MM.1S (cell line): ENCODE measurements around the gene ANKLE1.

Experiments
- DNase-seq: peaks from one replicate; pipeline ENCODE4 v3.0.0-alpha.2; 2015
- H2AFZ ChIP-seq: fragments of 300-600 bp; sonication (generic); 2 replicates; pipeline ENCODE4 v1.6.0; 2016; ENCODE audit warnings: antibody characterized with exemption, low read length
- H3F3A ChIP-seq: fragments of 300-600 bp; sonication (generic); 2 replicates; pipeline ENCODE4 v1.6.1; 2016; ENCODE audit warnings: mild to moderate bottlenecking, antibody characterized with exemption, low read length, moderate library complexity, mixed read lengths; ENCODE audit not compliant: insufficient read depth
- H3K27ac ChIP-seq: fragments of 300-600 bp; sonication (generic); 2 replicates; pipeline ENCODE4 v1.5.1; 2016; ENCODE audit warnings: mild to moderate bottlenecking, low read length
- H3K27me3 ChIP-seq: fragments of 300-600 bp; sonication (generic); replicated peaks from 2 replicates; pipeline ENCODE4 v1.6.0; 2016; ENCODE audit warnings: low read length; ENCODE audit not compliant: insufficient read depth
- H3K36me3 ChIP-seq: fragments of 300-600 bp; sonication (generic); replicated peaks from 2 replicates; pipeline ENCODE4 v1.6.1; 2016; ENCODE audit warnings: mild to moderate bottlenecking, low read length, mixed read lengths; ENCODE audit not compliant: insufficient read depth
- H3K4me1 ChIP-seq: fragments of 300-600 bp; sonication (generic); 2 replicates; pipeline ENCODE4 v1.6.1; 2016; ENCODE audit warnings: low read length, mixed read lengths
- H3K4me2 ChIP-seq: fragments of 300-600 bp; sonication (generic); 2 replicates; pipeline ENCODE4 v1.6.0; 2016; ENCODE audit warnings: low read depth, low read length
- H3K4me3 ChIP-seq: fragments of 300-600 bp; sonication (generic); 2 replicates; pipeline ENCODE4 v1.5.1; 2016; ENCODE audit warnings: low read length, mixed read lengths
- H3K79me2 ChIP-seq: fragments of 300-600 bp; sonication (generic); 2 replicates; pipeline ENCODE4 v1.6.1; 2016; ENCODE audit warnings: mixed run types, low read length, mixed read lengths
- H3K9ac ChIP-seq: fragments of 300-600 bp; sonication (generic); 2 replicates; pipeline ENCODE4 v1.6.1; 2016; ENCODE audit warnings: low read length, mixed read lengths
- H3K9me2 ChIP-seq: fragments of 300-600 bp; sonication (generic); replicated peaks from 2 replicates; pipeline ENCODE4 v1.6.1; 2016; ENCODE audit warnings: mild to moderate bottlenecking, low read length, mixed read lengths; ENCODE audit not compliant: insufficient read depth
- H3K9me3 ChIP-seq: fragments of 300-600 bp; sonication (generic); replicated peaks from 2 replicates; pipeline ENCODE4 v1.6.1; 2016; ENCODE audit warnings: mild to moderate bottlenecking, low read length, mixed read lengths; ENCODE audit not compliant: insufficient read depth
- H4K20me1 ChIP-seq: fragments of 300-600 bp; sonication (generic); 2 replicates; pipeline ENCODE4 v1.6.1; 2016; ENCODE audit warnings: mild to moderate bottlenecking, low read length, moderate library complexity, mixed read lengths; ENCODE audit not compliant: insufficient read depth
- EZH2 ChIP-seq: fragments of 300-600 bp; sonication (generic); optimal IDR thresholded peaks from 2 replicates; pipeline ENCODE3; 2017; ENCODE audit warnings: low read depth, mild to moderate bottlenecking, antibody characterized with exemption, low read length, mixed read lengths
- EZH2phosphoT487 ChIP-seq: fragments of 300-600 bp; sonication (generic); IDR thresholded peaks from 2 replicates; pipeline ENCODE4 v1.6.1; 2018; ENCODE audit warnings: antibody characterized with exemption, low read length
- TF ChIP-seq, protein P1 (sequence below): fragments of 300-600 bp; sonication (generic); IDR thresholded peaks from 2 replicates; pipeline ENCODE4 v1.5.1; 2016; ENCODE audit warnings: antibody characterized with exemption, low read length, mixed read lengths

ANKLE1 gene

DNA sequence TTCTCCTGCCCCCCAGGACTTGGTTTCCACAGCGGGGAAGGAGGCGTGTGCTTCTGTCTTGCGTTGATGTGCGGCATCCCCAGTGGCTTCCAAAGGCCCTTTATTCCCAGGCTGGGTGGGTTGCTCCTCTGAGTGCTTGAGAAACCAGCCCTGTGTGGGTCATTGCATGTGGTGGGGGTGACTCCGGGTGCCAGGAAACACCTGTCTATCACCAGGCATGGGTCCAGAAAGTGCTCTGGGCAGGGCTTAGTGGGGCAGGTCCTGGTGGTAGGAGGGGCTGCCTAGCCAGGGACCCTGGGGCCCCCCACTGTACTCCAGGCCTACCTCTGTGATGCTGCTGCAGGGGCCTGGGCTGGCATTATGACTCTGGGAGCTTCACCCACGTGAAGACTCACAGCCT, 37.3 kb downstream of the ANKLE1 start:
- Histone ChIP-seq H3K4me3 (no peak overlapping the region), H3K27ac (no peak overlapping the region), H3K36me3 (0 out of 2 replicates have a peak, but pooled peaks cover 4% of the 10 kb centered on the region), H3K4me1 (no peaks in the 10 kb centered on the region), H3F3A (no peaks in the 10 kb centered on the region), H3K9me2 (no peaks in the 10 kb centered on the region), H3K27me3 (no peaks in the 10 kb centered on the region), H3K79me2 (peaks cover 7% of the 10 kb centered on the region), H3K9ac (no peak overlapping the region), H2AFZ (no peak overlapping the region), H4K20me1 (no peaks in the 10 kb centered on the region), H3K9me3 (no peaks in the 10 kb centered on the region), H3K4me2 (no peak overlapping the region)
- TF ChIP-seq EZH2phosphoT487 (no peak), EZH2 (no peak)
- no peak for DNase-seq

DNA sequence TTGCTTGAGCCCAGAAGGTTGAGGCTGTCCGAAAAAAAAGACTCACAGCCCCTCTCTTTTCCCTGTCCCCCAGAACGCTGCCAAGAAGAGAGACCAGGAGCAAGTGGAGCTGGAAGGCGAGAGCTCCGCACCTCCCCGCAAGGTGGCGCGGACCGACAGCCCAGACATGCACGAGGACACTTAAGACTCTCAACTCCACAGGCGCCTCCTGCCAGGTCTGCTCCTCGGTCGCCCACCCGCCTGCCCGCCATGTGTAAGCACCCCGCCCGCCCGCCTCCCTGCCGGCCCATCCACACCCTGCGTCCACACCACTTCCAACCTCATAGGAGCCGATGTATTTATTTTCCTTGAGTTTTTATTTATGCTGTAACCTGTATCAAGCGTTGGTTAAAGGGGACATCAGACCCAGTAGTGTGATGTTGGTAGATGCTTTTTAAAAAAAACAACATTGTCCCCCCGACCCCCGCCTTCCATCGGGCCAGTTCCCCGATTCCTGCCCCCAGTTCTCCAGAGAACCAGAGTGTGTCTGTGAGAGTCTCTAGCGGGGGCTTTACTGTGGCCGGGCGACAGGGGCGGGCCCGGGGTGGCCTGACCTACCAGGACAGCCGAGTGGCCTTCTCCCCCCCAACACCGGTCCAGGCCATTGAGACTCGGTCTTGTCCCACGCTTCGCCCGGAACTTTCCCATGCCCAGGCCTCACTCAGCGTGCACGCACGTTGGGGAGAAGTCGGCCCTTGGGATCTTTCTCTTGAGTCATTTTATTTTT, 38.0 kb downstream of the ANKLE1 start:
- Histone ChIP-seq H2AFZ (no peak overlapping the region), H3K27ac (no peak overlapping the region), H3K27me3 (no peaks in the 10 kb centered on the region), H3K79me2 (0 out of 2 replicates have a peak, but pooled peaks cover under 1% of the 10 kb centered on the region), H3K9ac (no peak overlapping the region), H3K4me3 (no peak overlapping the region), H3K4me2 (no peak overlapping the region), H3K9me3 (no peaks in the 10 kb centered on the region), H4K20me1 (no peaks in the 10 kb centered on the region), H3K36me3 (0 out of 2 replicates have a peak, but pooled peaks cover under 1% of the 10 kb centered on the region), H3K9me2 (no peaks in the 10 kb centered on the region), H3K4me1 (no peaks in the 10 kb centered on the region), H3F3A (no peaks in the 10 kb centered on the region)
- TF ChIP-seq, protein P1, sequence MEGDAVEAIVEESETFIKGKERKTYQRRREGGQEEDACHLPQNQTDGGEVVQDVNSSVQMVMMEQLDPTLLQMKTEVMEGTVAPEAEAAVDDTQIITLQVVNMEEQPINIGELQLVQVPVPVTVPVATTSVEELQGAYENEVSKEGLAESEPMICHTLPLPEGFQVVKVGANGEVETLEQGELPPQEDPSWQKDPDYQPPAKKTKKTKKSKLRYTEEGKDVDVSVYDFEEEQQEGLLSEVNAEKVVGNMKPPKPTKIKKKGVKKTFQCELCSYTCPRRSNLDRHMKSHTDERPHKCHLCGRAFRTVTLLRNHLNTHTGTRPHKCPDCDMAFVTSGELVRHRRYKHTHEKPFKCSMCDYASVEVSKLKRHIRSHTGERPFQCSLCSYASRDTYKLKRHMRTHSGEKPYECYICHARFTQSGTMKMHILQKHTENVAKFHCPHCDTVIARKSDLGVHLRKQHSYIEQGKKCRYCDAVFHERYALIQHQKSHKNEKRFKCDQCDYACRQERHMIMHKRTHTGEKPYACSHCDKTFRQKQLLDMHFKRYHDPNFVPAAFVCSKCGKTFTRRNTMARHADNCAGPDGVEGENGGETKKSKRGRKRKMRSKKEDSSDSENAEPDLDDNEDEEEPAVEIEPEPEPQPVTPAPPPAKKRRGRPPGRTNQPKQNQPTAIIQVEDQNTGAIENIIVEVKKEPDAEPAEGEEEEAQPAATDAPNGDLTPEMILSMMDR, result no peak
- TF ChIP-seq EZH2 (no peak), EZH2phosphoT487 (no peak)
- DNase-seq, result no peak

DNA sequence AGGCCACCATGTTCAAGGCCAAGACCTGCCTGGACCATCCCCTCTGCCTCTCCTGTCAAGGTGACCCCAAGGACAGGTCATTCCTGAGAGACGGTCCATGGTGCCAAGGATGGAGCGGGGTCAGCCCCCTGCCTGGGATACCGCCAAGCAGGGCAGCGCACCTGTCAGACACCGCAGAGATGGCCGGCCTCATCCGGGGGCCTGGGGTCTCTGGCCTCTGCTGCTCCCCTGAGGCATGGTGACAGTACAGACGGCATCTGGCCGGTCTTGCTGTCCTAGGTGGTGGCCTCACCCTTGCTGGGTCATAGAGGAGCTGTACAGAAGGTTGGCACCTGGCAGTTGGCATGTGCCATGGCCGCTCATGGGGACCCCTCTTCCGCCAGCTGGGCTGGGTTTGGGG, 38.7 kb downstream of the ANKLE1 start:
- H3K9me3 ChIP-seq, result no peaks in the 10 kb centered on the region
- DNase-seq, result no peak
- H3K27ac ChIP-seq, result no peak overlapping the region
- no peaks in the 10 kb centered on the region for H3F3A ChIP-seq
- no peaks in the 10 kb centered on the region for H3K79me2 ChIP-seq
- no peak overlapping the region for H2AFZ ChIP-seq
- no peaks in the 10 kb centered on the region for H3K36me3 ChIP-seq
- no peak overlapping the region for H3K4me3 ChIP-seq
- no peak overlapping the region for H3K4me2 ChIP-seq
- H3K9ac ChIP-seq, result no peak overlapping the region
- TF ChIP-seq, protein P1, result no peak
- TF ChIP-seq EZH2 (no peak), EZH2phosphoT487 (no peak)
- H4K20me1 ChIP-seq, result no peaks in the 10 kb centered on the region
- no peaks in the 10 kb centered on the region for H3K9me2 ChIP-seq
- H3K27me3 ChIP-seq, result no peaks in the 10 kb centered on the region
- H3K4me1 ChIP-seq, result no peaks in the 10 kb centered on the region
